BE2C (cell line): Measurements from ENCODE around the gene TASP1.

Experiments used
- DNase-seq: peaks from one replicate; pipeline ENCODE4 v3.0.0-alpha.2; 2020
- H3K27me3 ChIP-seq: fragments of 250-450 bp; sonication (Bioruptor Pico); 2 replicates; pipeline ENCODE4 v1.5.1; 2020; ENCODE audit warnings: mild to moderate bottlenecking
- H3K36me3 ChIP-seq: fragments of 250-450 bp; sonication (Bioruptor Pico); 2 replicates; pipeline ENCODE4 v1.5.1; 2020; ENCODE audit warnings: mild to moderate bottlenecking
- H3K4me1 ChIP-seq: fragments of 250-450 bp; sonication (Bioruptor Pico); 2 replicates; pipeline ENCODE4 v1.5.1; 2020
- H3K4me3 ChIP-seq: 2 replicates; pipeline ENCODE4 v1.5.1; 2011; ENCODE audit warnings: low read depth, low read length
- H3K9me3 ChIP-seq: fragments of 250-450 bp; sonication (Bioruptor Pico); 2 replicates; pipeline ENCODE4 v1.5.1; 2020
- TF ChIP-seq, protein P1 (sequence below): IDR thresholded peaks from 2 replicates; pipeline ENCODE4 v1.5.1; 2012; ENCODE audit warnings: mild to moderate bottlenecking, low read depth, low read length

TASP1 gene

DNA sequence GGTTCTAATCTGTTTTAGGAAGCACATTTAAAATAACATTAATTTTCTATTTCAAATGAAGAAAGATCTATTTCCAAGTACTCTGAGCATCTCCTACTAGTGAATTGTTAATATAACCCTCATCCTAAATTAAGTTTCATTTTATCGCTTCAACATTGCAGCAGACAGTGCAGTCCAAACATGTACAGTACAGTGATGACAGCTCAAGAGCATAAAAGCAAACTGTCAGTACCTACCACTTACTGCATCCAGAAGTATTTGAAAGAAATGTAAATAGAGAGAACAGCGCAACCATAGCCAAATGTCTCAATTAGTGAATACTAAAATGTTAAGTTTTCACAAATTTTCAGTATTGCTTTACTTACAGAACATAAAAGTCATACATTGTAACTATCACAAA lies 238.3 kb downstream of the TASP1 start:
- Histone ChIP-seq H3K36me3 (no peaks in the 10 kb centered on the region), H3K4me1 (no peaks in the 10 kb centered on the region), H3K4me3 (no peak overlapping the region), H3K27me3 (no peaks in the 10 kb centered on the region), H3K9me3 (no peaks in the 10 kb centered on the region)
- TF ChIP-seq, protein P1, sequence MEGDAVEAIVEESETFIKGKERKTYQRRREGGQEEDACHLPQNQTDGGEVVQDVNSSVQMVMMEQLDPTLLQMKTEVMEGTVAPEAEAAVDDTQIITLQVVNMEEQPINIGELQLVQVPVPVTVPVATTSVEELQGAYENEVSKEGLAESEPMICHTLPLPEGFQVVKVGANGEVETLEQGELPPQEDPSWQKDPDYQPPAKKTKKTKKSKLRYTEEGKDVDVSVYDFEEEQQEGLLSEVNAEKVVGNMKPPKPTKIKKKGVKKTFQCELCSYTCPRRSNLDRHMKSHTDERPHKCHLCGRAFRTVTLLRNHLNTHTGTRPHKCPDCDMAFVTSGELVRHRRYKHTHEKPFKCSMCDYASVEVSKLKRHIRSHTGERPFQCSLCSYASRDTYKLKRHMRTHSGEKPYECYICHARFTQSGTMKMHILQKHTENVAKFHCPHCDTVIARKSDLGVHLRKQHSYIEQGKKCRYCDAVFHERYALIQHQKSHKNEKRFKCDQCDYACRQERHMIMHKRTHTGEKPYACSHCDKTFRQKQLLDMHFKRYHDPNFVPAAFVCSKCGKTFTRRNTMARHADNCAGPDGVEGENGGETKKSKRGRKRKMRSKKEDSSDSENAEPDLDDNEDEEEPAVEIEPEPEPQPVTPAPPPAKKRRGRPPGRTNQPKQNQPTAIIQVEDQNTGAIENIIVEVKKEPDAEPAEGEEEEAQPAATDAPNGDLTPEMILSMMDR = no peak
- DNase-seq = no peak

DNA sequence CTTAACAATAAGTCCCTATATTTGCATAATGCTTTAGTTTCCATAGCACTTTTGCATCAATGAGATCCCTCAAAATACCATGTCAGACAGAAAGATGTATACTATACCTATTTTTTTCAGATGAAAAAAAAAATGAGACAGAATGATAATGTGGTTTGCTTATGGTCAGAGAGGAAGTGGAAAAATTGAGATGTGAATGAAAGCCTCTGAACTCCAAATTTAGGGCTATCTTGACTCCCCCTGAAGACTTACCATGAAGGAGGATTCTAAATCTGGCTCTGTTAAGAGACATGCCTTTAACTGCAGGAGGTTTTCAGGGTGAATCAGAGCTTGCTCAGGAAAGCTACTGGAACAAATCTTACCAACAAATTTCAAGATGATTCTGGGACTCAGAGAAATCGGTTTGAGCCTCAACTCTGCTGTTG lies 241.4 kb downstream of the TASP1 start:
- DNase-seq = no peak
- Histone ChIP-seq H3K27me3 (no peaks in the 10 kb centered on the region), H3K36me3 (no peaks in the 10 kb centered on the region), H3K4me1 (no peaks in the 10 kb centered on the region), H3K4me3 (no peak overlapping the region), H3K9me3 (no peaks in the 10 kb centered on the region)
- TF ChIP-seq, protein P1 = no peak

DNA sequence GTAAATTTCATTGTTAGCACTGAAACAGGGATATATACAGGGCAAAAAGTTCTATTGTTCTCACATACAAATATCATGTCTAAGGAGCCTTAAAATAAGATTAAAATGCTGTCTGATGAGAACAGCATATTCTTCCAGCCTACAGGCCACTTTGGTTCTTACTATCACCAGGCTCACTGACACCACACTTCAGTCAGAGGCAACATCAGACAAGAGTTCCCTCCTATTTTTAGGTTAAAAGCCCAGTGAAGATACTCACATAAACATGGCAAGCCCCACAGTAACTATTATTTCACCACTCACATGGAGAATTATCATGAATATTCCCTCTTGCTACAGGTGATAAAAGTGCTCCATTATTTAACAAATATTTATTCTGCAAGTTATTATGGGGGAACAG lies 241.9 kb downstream of the TASP1 start:
- H3K4me1 ChIP-seq = no peaks in the 10 kb centered on the region
- no peaks in the 10 kb centered on the region for H3K36me3 ChIP-seq
- H3K4me3 ChIP-seq = no peak overlapping the region
- TF ChIP-seq, protein P1 = no peak
- DNase-seq = no peak
- H3K9me3 ChIP-seq = no peaks in the 10 kb centered on the region
- no peaks in the 10 kb centered on the region for H3K27me3 ChIP-seq

DNA sequence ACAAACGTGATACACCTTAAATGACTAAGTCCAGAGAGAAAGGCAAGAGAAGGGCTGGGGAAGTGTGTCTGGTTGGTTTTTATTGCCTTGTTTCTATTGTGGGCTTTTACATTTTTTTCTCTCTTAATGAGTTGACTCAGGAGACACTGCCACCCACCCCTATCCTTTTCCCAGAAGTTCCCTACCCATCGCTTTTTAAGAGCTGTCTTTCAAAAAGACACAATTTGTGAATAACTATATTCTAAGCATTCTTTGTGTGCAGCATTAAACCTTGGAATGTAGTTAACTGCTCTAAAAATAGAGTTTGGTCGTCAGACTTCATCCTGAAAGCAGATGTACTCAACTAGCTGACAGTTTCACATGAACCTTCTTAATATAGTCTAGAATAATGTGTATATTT lies 242.7 kb downstream of the TASP1 start:
- Histone ChIP-seq H3K27me3 (no peaks in the 10 kb centered on the region), H3K4me3 (no peak overlapping the region), H3K36me3 (no peaks in the 10 kb centered on the region), H3K9me3 (no peaks in the 10 kb centered on the region), H3K4me1 (no peaks in the 10 kb centered on the region)
- no peak for DNase-seq
- TF ChIP-seq, protein P1 = no peak

DNA sequence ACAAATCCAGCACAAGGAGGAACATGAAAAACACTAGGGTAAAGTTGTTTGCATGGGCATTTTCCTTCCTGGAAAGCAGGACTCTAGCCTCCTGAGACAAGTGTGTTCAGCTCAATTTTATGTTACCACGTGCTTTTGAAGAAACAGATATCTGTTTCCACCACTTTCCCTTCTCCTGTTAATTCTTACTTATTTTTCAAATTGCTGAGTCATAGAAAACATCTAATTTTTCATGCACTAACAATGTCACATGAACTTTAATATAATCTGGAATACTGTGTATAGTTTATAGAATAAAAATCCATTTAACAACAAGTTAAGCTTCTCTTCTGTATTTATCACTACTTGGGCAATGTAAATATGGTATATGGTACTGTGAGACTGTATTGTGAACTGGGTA lies 243.5 kb downstream of the TASP1 start:
- Histone ChIP-seq H3K9me3 (no peaks in the 10 kb centered on the region), H3K36me3 (no peaks in the 10 kb centered on the region), H3K4me1 (no peaks in the 10 kb centered on the region), H3K27me3 (no peaks in the 10 kb centered on the region), H3K4me3 (no peak overlapping the region)
- TF ChIP-seq, protein P1 = no peak
- no peak for DNase-seq

DNA sequence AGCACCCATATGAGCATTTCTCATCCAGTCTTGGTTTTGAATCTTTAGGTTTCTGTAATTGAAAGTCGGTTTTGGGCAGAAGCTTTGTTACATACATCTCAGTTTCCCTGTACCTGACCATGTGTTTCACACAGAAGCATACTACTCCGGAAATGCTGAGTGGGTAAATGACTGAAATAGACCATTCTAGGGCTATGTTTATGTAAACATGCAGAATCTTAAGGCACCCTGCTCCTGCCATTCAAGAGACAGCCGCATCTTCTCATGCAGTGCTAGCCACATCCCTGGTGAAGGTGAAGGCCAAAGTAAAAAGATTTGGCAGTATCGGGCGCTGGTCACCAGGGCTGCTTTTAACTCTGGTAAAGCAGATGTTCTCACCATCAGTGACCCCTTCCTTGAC lies 246.3 kb downstream of the TASP1 start:
- no peak overlapping the region for H3K4me3 ChIP-seq
- H3K27me3 ChIP-seq = no peaks in the 10 kb centered on the region
- H3K36me3 ChIP-seq = peaks cover 4% of the 10 kb centered on the region; the same call in 1 of the 2 replicates
- DNase-seq = no peak
- no peaks in the 10 kb centered on the region for H3K4me1 ChIP-seq
- H3K9me3 ChIP-seq = no peaks in the 10 kb centered on the region
- TF ChIP-seq, protein P1 = no peak
